ENCODE measurements around the gene CNNM4.

Gene CNNM4

DNA sequence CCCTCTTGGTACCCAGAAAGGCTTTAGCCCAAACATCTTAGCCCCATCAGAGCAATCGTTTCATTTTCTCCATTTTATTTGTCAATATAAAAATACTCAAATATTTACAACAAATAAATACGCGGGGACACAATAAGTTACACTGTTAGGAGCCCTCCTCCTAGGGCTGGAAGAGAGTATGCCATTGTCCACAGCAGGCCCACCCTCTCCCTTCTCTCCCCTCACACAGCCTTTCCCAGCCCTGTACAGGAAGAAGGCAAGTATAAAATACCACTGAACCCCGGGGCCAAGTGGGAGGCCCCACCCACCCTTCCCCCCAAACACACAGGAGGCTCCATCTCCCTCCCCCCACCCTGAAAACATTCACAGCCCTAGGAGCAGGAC lies 99.0 kb downstream of the CNNM4 start:
- DNase-seq (ENCODE audit: low spot score) = no peak

DNA sequence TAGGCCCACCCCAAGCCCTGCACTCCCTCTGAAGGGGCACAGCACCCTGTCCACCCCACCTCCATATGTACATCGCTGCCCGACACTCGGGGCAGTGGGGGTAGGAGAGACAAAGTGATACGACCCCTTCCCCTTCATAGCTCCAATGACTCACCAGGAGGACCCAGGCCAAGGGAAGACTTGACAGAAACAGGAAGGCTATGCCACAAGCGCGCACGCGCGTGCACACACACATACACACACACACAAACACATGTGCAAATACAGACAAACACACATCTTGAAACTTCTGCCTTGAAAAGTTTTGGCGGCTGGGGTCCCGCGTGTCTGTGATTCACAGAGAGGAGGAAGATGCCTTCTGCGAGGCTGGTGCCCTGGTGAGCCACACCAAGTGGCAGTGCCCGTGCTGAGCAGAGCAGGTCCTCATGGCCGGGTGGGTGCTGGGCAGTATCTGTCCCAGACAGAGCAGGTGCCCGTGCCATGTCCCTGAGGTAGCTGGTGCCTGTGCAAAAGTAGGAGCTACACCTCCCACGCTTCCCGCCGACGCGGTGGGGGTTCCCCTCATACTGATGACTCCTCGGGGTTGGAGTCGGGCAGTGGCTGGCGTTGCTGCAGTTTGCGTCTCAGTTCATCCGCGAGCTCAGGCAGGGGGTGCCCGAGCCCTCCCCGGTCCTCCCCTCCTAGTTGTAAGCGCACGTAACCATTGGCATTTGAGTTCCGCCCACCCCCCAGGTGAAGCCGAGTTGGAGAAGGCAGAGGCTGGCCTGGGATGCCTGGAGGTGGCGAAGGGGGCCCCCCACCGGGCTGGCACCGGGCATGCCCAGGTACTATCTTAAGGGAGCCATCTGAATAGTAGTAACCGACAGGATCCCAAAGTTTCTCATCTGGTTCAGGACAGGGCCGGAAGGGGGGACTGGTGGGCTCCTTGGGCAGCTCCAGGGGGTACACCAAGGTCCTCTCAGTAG lies 99.6 kb downstream of the CNNM4 start:
- no peak for DNase-seq (ENCODE audit: low spot score)

DNA sequence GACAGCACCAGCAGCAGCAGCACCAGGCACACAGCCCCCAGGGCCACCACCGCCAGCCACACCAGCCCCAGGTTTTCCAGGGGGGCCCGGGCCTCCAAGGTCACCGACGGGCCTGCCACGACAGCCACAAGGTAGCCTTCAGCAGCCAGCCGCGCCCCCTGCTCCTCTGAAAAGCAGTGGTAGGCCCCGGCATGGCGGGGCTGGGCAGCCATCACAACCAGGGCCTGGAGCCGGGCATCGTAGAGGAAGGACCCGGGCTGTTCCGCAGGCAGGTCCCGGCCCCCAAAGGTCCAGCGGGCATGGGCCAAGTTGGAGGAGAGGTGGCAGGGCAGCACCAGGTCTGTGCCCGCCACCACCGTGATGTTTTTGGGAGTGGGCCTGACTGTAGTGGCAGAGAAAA lies 100.4 kb downstream of the CNNM4 start:
- no peak for DNase-seq (ENCODE audit: low spot score)

Data from HuH-7 (cell line).